A172 (cell line): ENCODE results near the gene MCC. TPM values are rescaled to one million over a fixed set of nuclear protein-coding genes. Genes with fewer than 3 reads are reported as not detected.
"Not testable (repeated sequence)": the region's sequence is repeated elsewhere in the genome, so short reads cannot be mapped to it uniquely, and the experiment has no call there.

ENCODE experiments used
- DNase-seq: peaks from one replicate; pipeline ENCODE4 v3.0.0-alpha.2; 2015; ENCODE audit warnings: low spot score
- total RNA-seq: library from RNA; depleted of rRNA; stranded (reverse); fragments of >200 nt; shearing (Covaris generic); gene quantifications from 2 replicates; pipeline ENCODE4 v1.2.3, GENCODE V29; 2014

Gene MCC
- total RNA-seq, 1 experiment from 2014 or later: 1.8 TPM

- DNase-seq: no peak
These were observed 2.1 kb upstream of the MCC start for GRCh38 chr5:113490317-113490716.

- peak; percentile 98 for DNase-seq
These were observed 1.0 kb upstream of the MCC start for GRCh38 chr5:113489299-113489698.

GRCh38 chr5:113488645-113489184, 462 bp upstream of the MCC start:
- DNase-seq: no peak

- DNase-seq: no peak
These were observed 855 bp downstream of the MCC start for GRCh38 chr5:113487416-113487780.

- no peak for DNase-seq
These were observed 8.0 kb downstream of the MCC start for GRCh38 chr5:113480243-113480642.

- no peak for DNase-seq
These were observed 9.6 kb downstream of the MCC start for GRCh38 chr5:113478691-113479090.

- DNase-seq: no peak
These were observed 14.0 kb downstream of the MCC start for GRCh38 chr5:113474100-113474728.

GRCh38 chr5:113463032-113463431, 25.2 kb downstream of the MCC start:
- DNase-seq: no peak

GRCh38 chr5:113457106-113457505, 31.1 kb downstream of the MCC start:
- DNase-seq: not testable (repeated sequence)

GRCh38 chr5:113452941-113453340, 35.3 kb downstream of the MCC start:
- DNase-seq: no peak

GRCh38 chr5:113451797-113452196, 36.5 kb downstream of the MCC start:
- no peak for DNase-seq

- no peak for DNase-seq
These were observed 37.3 kb downstream of the MCC start for GRCh38 chr5:113450929-113451328.

- DNase-seq: no peak
These were observed 37.8 kb downstream of the MCC start for GRCh38 chr5:113450462-113450861.

GRCh38 chr5:113448252-113448651, 40.0 kb downstream of the MCC start:
- DNase-seq: no peak

GRCh38 chr5:113447498-113448050, 40.7 kb downstream of the MCC start:
- DNase-seq: no peak

GRCh38 chr5:113446358-113446927, 41.8 kb downstream of the MCC start:
- no peak for DNase-seq

GRCh38 chr5:113437111-113437510, 51.1 kb downstream of the MCC start:
- DNase-seq: no peak

GRCh38 chr5:113435575-113435974, 52.7 kb downstream of the MCC start:
- DNase-seq: no peak

GRCh38 chr5:113434889-113435288, 53.4 kb downstream of the MCC start, which contains the start of gene TSSK1B:
TSS of gene TSSK1B (minus strand) at chr5:113434989. CDS start at chr5:113434839, 150 bp downstream.
- DNase-seq: no peak

- DNase-seq: no peak
These were observed 54.2 kb downstream of the MCC start for GRCh38 chr5:113433862-113434612.

GRCh38 chr5:113433071-113433470, 55.2 kb downstream of the MCC start:
- no peak for DNase-seq

- DNase-seq: no peak
These were observed 60.2 kb downstream of the MCC start for GRCh38 chr5:113427871-113428574.
